Measurements from ENCODE around the gene REST. TPM values are rescaled to one million over a fixed set of nuclear protein-coding genes. Genes with fewer than 3 reads are reported as not detected.

Gene REST
- total and polyA plus RNA-seq, 2 donors (not counting 3 experiments of a cell fraction or from before 2014, with no cell fraction given) = 7.0 to 45.9 TPM

DNA sequence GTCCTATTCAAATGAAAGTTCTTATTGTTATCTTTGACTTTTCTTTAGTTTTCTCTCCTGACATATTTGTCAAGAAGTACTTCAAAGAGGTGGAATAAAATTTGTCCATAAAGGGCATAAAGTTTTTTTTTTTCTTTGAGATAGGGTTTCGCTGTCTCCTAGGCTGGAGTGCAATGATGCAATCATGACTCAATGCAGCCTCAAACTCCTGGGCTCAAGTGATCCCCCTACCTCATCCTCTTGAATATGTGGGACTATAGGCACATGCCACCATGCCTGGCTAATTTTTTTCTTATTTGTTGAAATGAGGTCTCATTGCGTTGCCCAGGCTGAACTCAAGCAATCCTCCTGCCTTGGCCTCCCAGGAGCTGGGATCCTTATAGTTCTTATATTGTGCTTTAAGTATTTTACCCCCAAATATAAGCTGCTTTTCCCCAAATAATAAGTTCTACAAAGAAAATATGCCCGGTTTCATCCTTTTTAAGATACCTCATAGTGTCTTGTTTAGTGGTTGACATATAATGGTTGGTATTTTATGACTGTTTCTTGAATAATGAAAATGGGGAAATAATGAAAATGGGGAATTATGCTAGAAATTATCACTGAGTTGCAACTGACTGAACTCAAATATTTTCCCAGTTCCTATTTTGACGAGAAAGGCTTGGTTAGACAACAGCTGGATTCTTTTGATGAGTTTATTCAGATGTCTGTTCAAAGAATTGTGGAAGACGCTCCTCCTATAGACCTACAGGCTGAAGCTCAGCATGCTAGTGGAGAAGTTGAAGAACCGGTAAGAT, 82.6 kb downstream of the REST start:
- peaks cover 84% of the 10 kb centered on the region for H3K79me2 ChIP-seq (ENCODE audit: control insufficient read depth, insufficient read depth, low read length)
- no peak for FAIRE-seq
- POLR2A ChIA-PET = no interaction called here
- CTCF ChIA-PET = interaction anchor here (1.4 kb wide), 1 partner anchor 10 kb away, joined by 5 read pairs; no protein-coding TSS in a partner anchor
- TF ChIP-seq, protein P1, sequence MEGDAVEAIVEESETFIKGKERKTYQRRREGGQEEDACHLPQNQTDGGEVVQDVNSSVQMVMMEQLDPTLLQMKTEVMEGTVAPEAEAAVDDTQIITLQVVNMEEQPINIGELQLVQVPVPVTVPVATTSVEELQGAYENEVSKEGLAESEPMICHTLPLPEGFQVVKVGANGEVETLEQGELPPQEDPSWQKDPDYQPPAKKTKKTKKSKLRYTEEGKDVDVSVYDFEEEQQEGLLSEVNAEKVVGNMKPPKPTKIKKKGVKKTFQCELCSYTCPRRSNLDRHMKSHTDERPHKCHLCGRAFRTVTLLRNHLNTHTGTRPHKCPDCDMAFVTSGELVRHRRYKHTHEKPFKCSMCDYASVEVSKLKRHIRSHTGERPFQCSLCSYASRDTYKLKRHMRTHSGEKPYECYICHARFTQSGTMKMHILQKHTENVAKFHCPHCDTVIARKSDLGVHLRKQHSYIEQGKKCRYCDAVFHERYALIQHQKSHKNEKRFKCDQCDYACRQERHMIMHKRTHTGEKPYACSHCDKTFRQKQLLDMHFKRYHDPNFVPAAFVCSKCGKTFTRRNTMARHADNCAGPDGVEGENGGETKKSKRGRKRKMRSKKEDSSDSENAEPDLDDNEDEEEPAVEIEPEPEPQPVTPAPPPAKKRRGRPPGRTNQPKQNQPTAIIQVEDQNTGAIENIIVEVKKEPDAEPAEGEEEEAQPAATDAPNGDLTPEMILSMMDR (IDR thresholded peaks at IDR 0.05; ENCODE audit: extremely low read depth in 1 of 2, insufficient read depth in 1 of 2, low read depth in 1 of 2, low read length in 2 of 2) = no peak
- TF ChIP-seq POLR2AphosphoS5 (IDR thresholded peaks at IDR 0.05; ENCODE audit: insufficient read depth, low read depth, low read length) (no peak), POLR2A (IDR thresholded peaks at IDR 0.05; ENCODE audit: low read depth, low read length) (no peak), FOS (IDR thresholded peaks at IDR 0.05; ENCODE audit: borderline replicate concordance, insufficient read depth, low read length) (no peak), EZH2 (IDR thresholded peaks at IDR 0.05; ENCODE audit: borderline replicate concordance, low read depth, low read length, severe bottlenecking) (no peak), GATA2 (IDR thresholded peaks at IDR 0.05; ENCODE audit: insufficient read depth, insufficient read length, low read depth, low read length) (no peak), JUN (IDR thresholded peaks at IDR 0.05; ENCODE audit: borderline replicate concordance, insufficient read depth, insufficient read length, low read depth) (no peak), MYC (IDR thresholded peaks at IDR 0.05; ENCODE audit: low read depth, low read length) (no peak)
- TF ChIP-seq, protein P2, sequence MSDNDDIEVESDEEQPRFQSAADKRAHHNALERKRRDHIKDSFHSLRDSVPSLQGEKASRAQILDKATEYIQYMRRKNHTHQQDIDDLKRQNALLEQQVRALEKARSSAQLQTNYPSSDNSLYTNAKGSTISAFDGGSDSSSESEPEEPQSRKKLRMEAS (IDR thresholded peaks at IDR 0.05; ENCODE audit: insufficient read depth, insufficient read length) = no peak
- no peak overlapping the region for H3K4me2 ChIP-seq (ENCODE audit: insufficient read depth, low read length)
- H3K27ac ChIP-seq (ENCODE audit: insufficient read depth, low read depth, low read length) = no peak overlapping the region
- no peaks in the 10 kb centered on the region for H3K9me3 ChIP-seq (replicated peaks; ENCODE audit: control insufficient read depth, insufficient read depth, low read length)
- dilution Hi-C loops (cut with MboI; ENCODE audit: extremely low pct_ligation_motif_present, low sequenced_read_pairs) = no loop called here
- no peak overlapping the region for H3K9ac ChIP-seq (replicated peaks; ENCODE audit: extremely low read depth, insufficient read depth, low read length)
- no peak overlapping the region for H2AFZ ChIP-seq (ENCODE audit: low read depth, low read length)
- no peak overlapping the region for H3K4me3 ChIP-seq (replicated peaks in 1 of 3; ENCODE audit: insufficient read depth in 1 of 3, low read depth in 1 of 3, low read length in 3 of 3)
- no peak for DNase-seq (ENCODE audit: low read depth, low spot score)
- H3K9me1 ChIP-seq (replicated peaks; ENCODE audit: control insufficient read depth, extremely low read depth, insufficient read depth, low read length) = no peaks in the 10 kb centered on the region
- peaks cover 4 to 28% of the 10 kb centered on the region in 2 experiments for H3K36me3 ChIP-seq (ENCODE audit: control insufficient read depth in 2 of 2, extremely low read depth in 1 of 2, insufficient read depth in 2 of 2, low read length in 2 of 2)
- H3K4me1 ChIP-seq (ENCODE audit: control insufficient read depth, extremely low read depth, insufficient read depth, low read length) = peaks cover 4% of the 10 kb centered on the region
- no peaks in the 10 kb centered on the region for H3K27me3 ChIP-seq (ENCODE audit: control insufficient read depth in 2 of 2, insufficient read depth in 2 of 2, low read length in 2 of 2)
- intact Hi-C loops (cut with micrococcal nuclease) = no loop called here
- BruUV-seq (replicated peaks) = no TSS peak
- no peaks in the 10 kb centered on the region for H4K20me1 ChIP-seq (replicated peaks; ENCODE audit: control insufficient read depth, extremely low read depth, insufficient read depth, low read length)

All from endothelial cell of umbilical vein (primary cell).